OCI-LY7 (cell line): ENCODE results near the gene TSPAN13.

Experiments
- CTCF ChIP-seq: fragments of 200-600 bp; sonication (generic); conservative IDR thresholded peaks from 2 replicates; pipeline ENCODE4 v1.5.1; 2014; ENCODE audit warnings: mild to moderate bottlenecking, antibody characterized with exemption, low read length, moderate library complexity, mixed read lengths
- EZH2phosphoT487 ChIP-seq: fragments of 200-600 bp; sonication (generic); IDR thresholded peaks from 2 replicates; pipeline ENCODE4 v1.6.1; 2018; ENCODE audit warnings: low read depth, borderline replicate concordance, mild to moderate bottlenecking, mixed run types, antibody characterized with exemption, low read length, moderate library complexity, mixed read lengths

DNA sequence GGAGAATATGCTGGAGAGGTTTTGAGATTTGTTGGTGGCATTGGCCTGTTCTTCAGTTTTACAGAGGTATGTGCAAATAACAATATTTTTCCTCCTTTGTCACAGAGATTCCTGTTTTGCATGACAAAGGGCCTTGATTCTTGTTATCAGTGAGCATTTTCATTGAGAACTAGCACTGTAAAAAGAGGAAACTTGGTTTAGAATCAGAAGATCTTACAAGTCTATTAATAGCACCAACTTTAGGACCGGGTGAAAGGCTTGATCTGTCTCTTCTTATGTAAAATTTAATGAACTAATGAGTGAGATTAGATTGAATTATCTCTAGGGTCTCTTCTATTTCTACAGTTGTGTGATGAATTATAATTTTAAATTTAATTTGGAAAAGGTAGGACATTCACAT, 25.5 kb downstream of the TSPAN13 start:
- TF ChIP-seq CTCF, result no peak
- no peak for TF ChIP-seq EZH2phosphoT487
